ENCODE data around the gene OR2V2.
A peak's percentile ranks its signal among the peaks of the same experiment; 100 is the strongest.

GRCh38 chr5:181191526-181192336 is 44.3 kb downstream of the OR2V2 start:
- no peak; the same call in 1 of the 2 replicates for TF ChIP-seq TAF1 (IDR thresholded peaks at IDR 0.05; ENCODE audit: borderline replicate concordance, insufficient read depth, low read length)
- TF ChIP-seq REST (IDR thresholded peaks at IDR 0.05; ENCODE audit: insufficient read depth in 1 of 2, low read depth in 2 of 2, low read length in 2 of 2) = 0 out of 4 replicates have a peak, but pooled peaks of 1 of the 2 experiments have one; percentile 19
- TF ChIP-seq SIN3A (IDR thresholded peaks at IDR 0.05; ENCODE audit: borderline replicate concordance, insufficient read depth, low read length) = no peak

Measured in PFSK-1 (cell line).